Measurements from ENCODE around the gene R3HDM2.
A peak's percentile ranks its signal among the peaks of the same experiment; 100 is the strongest.
"Not testable (repeated sequence)": the region's sequence is repeated elsewhere in the genome, so short reads cannot be mapped to it uniquely, and the experiment has no call there.

R3HDM2 gene

GRCh38 chr12:57419495-57419894 is 11.3 kb downstream of the R3HDM2 start:
- no peak for DNase-seq

GRCh38 chr12:57418255-57418654 is 12.6 kb downstream of the R3HDM2 start:
- no peak for DNase-seq

DNA sequence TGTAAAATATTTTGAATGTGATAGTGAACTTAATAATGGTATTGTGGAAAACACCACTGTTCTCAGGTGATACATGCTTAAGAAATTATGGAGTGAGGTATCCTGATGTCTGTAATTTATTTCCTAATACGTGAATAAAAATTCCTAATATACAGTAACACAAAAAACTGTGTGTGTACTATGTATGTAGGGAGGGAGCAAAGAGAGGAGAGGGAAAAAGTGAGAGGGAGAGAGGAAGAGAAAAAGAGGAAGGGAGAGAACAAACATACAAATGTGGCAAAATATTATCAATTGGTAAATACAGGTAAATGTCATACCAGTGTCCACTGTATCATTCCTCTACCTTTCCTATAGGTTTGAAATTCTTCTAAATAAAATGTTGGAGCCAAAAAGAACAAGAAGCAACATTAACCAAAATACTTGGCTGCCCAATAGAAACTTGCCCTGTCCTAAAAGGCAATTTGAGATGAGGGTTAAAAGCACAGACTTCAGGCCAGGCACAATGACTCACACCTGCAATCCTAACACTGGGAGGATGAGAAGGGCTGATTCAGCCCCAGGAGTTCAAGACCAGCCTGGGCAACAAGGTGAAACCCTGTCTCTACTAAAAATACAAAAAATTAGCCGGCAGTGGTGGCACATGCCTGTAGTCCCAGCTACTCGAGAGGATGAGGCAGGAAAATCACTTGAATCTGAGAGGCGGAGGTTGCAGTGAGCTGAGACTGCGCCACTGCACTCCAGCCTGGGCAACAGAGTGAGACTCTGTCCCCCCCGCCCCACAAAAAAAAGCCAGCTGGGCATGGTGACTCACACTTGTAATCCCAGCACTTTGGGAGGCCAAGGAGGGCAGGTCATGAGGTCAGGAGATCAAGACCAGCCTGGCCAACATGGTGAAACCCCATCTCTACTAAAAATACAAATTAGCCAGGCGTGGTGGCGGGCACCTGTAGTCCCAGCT is 14.5 kb downstream of the R3HDM2 start:
- DNase-seq = no peak

GRCh38 chr12:57415088-57415487 is 15.8 kb downstream of the R3HDM2 start:
- no peak for DNase-seq

DNA sequence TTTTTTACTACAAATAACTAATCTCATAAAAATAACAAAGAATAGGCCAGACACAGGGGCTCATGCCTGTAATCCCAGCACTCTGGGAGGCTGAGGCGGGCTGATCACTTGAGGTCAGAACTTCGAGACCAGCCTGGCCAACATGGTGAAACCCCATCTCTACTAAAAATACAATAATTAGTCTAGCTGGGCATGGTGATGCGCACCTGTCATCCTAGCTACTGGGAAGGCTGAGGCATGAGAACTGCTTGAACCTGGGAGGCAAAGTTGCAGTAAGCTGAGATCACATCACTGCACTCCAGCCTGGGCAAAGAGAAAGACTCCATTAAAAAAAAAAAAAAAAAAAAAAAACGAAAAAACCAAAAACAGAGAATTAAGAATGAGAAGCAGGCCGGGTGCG is 16.7 kb downstream of the R3HDM2 start:
- not testable (repeated sequence) for DNase-seq

GRCh38 chr12:57410534-57410933 is 20.3 kb downstream of the R3HDM2 start:
- no peak for DNase-seq

- no peak for DNase-seq
Observed at GRCh38 chr12:57404966-57405640, 25.7 kb downstream of the R3HDM2 start.

- not testable (repeated sequence) for DNase-seq
Observed at GRCh38 chr12:57402156-57402555, 28.7 kb downstream of the R3HDM2 start.

GRCh38 chr12:57401165-57401564 is 29.7 kb downstream of the R3HDM2 start:
- peak; percentile 7 for DNase-seq

DNA sequence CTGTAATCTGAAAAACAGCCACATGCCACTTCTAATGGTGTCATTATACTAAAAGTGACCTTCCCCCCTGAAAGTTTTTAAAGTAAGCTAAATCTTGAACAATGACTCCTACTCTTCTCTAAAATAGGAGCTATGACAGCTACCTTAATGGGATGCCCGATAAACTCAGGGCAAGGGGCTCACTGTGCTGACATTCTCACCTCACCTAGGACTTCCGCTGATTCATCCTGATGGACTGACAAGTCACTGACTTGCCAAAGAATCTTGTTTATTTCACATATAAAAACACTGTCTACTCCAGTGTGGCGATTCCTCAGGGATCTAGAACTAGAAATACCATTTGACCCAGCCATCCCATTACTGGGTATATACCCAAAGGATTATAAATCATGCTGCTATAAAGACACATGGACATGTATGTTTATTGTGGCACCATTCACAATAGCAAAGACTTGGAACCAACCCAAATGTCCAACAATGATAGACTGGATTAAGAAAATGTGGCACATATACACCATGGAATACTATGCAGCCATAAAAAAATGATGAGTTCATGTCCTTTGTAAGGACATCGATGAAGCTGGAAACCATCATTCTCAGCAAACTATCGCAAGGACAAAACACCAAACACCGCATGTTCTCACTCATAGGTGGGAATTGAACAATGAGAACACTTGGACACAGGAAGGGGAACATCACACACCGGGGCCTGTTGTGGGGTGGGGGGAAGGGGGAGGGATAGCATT is 31.0 kb downstream of the R3HDM2 start:
- not testable (repeated sequence) for DNase-seq

DNA sequence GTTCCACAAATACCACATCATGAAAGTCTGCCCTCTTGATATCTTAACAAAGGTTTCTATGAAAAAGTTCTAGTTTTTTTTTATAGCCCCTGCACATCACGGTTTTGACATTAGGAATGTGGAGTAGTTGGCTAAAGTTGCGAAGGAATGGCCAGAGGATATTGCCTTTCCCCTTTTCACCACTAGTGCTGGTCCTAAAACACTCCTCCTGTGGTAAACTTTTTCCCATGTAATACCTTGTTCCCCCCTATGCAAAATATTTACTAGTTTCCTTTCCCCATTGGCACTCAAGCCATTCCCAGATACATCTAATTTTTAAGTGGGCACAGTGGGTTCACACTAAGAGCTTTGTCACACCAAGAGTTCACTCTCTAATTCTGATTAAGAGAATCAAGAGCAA is 33.4 kb downstream of the R3HDM2 start:
- no peak for DNase-seq

DNA sequence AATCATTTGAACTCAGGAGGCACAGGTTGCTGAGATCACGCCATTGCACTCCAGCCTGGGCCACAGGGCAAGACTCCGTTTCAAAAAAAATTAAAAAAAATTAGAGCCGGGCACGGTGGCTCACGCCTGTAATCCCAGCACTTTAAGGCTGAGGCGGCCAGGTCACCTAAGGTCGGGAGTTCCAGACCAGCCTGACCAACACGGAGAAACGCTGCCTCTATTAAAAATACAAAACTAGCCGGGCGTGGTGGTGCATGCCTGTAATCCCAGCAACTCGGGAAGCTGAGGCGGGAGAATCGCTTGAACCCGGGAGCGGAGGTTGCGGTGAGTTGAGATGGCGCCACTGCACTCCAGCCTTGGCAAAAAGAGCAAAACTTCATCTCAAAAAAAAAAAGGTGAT is 35.7 kb downstream of the R3HDM2 start:
- no peak for DNase-seq

DNA sequence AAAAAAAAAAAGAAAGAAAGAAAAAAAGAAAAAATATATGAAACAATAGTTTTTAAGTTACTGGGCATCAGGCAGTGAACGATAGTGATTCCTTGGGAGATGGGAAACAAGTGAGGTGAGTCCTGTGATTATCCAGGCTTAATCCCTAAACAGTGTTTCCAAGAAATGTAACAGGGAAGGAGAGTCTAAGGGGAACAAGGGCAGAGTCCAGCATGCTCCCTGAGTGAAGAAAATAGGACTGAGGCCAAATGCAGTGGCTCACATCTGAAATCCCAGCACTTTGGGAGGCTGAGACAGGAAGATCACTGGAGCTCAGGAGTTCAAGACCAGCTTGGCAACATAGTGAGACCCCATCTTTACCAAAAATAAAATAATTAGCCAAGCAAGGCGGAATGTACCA is 40.7 kb downstream of the R3HDM2 start:
- no peak for DNase-seq

GRCh38 chr12:57389033-57389432 is 41.8 kb downstream of the R3HDM2 start:
- DNase-seq = no peak

- no peak for DNase-seq
Observed at GRCh38 chr12:57388425-57388824, 42.4 kb downstream of the R3HDM2 start.

- DNase-seq = no peak
Observed at GRCh38 chr12:57386187-57386720, 44.6 kb downstream of the R3HDM2 start.

DNA sequence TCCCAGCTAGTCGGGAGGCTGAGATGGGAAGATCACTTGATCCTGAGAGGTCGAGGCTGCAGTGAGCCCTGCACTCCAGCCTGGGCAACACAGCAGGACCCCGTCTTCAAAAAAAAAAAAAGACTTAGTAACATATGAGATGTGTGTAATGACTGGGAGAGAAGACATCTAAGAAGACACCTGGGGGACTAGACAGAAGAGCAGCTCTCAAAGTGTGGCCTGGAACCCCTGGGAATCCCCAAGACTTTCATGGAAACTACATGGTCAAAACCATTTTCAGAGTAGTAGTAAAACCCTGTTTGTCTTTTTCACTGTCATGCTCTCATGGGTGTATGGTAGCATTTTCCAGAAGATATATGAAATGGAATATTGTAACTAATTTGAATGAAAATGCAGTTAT is 45.3 kb downstream of the R3HDM2 start:
- no peak for DNase-seq

DNA sequence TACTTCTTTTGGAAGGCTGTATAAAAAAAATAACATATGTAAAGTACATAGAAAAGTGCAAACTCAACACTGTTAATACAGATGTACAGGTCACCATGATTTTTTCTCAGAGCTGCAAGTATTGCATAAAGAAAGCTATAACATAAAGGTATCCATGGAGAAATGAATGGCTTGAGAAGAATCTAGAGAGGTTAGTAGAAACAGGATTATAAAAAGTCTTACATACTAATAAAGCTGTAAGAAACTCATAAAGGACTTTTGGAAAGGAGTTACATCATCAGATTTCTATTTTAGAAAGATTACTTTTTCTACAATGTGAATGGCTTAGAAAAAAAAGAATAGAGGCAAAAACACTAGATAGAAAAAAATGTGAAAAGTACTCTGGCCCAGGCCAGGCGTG is 46.4 kb downstream of the R3HDM2 start:
- no peak for DNase-seq

DNA sequence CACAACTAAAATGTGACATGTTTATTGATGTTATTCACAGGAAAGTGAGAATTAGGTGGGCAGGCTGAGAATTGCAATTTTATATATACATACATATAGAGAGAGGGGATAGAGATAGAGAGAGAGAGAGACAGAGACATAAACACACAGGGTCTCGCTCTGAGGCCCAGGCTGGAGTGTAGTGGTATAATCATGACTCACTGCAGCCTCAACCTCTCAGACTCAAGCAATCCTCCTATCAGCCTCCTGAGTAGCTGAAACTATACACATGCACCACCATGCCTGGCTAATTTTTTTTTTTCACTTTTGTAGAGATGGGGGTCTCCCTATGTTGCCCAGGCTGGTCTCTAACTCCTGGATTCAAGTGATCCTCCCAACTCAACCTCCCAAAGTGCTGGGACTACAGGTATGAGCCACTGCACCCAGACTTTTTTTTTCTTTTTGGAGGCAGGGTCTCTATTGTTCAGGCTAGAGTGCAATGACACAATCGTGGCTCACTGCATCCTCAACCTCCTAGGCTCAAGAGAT is 49.1 kb downstream of the R3HDM2 start:
- no peak for DNase-seq

GRCh38 chr12:57380300-57380699 is 50.5 kb downstream of the R3HDM2 start:
- no peak for DNase-seq

- DNase-seq = no peak
Observed at GRCh38 chr12:57377103-57377840, 53.6 kb downstream of the R3HDM2 start.

- DNase-seq = no peak
Observed at GRCh38 chr12:57372233-57372632, 58.6 kb downstream of the R3HDM2 start.

Measured in DMS79 treated with DMSO at 0.1 percent for 48 hours (cell line).